Measurements from ENCODE around the gene FARSB.

FARSB gene

DNA sequence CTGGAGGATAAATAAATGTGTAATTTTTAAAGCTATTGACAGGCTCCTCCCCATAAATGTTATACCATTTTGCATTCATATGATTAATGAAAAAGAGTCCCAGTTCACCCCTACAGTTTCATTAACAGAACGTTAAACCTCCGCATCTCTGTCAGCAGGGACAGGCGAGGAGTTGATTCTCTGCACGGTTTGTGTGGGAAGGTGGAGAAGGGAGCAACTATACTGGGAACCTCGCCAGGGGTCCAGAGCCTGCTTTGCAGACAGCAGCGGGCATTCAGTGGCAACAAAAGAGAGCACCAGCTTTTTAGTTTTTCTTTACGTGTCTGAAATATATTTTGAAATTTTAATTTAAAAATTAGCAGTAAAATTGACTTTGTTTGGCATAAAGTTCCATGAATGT lies 101.4 kb downstream of the FARSB start:
- Histone ChIP-seq H3K18ac (ENCODE audit: low read depth in 1 of 2, low read length in 2 of 2) (no peak overlapping the region), H3K27me3 (ENCODE audit: control insufficient read depth in 1 of 2, insufficient read depth in 1 of 2, low read length in 2 of 2) (peaks cover 14 to 23% of the 10 kb centered on the region in 2 experiments), H3K9ac (ENCODE audit: low read length) (no peak overlapping the region), H3K36me3 (ENCODE audit: control insufficient read depth in 1 of 2, insufficient read depth in 2 of 2, low read depth in 1 of 2, low read length in 2 of 2) (no peaks in the 10 kb centered on the region), H3K79me1 (replicated peaks; ENCODE audit: low read length, poor library complexity, severe bottlenecking) (no peaks in the 10 kb centered on the region), H2BK120ac (ENCODE audit: low read depth, low read length) (no peak overlapping the region), H3K4ac (ENCODE audit: low read depth in 1 of 2, low read length in 2 of 2) (no peak overlapping the region), H3K14ac (ENCODE audit: low read length in 2 of 2) (no peak overlapping the region), H2BK5ac (ENCODE audit: low read depth, low read length, poor library complexity, severe bottlenecking) (no peak overlapping the region), H2AFZ (ENCODE audit: low read depth, low read length) (no peak overlapping the region), H4K91ac (ENCODE audit: low read length) (no peak overlapping the region), H3K4me3 (ENCODE audit: insufficient read depth in 1 of 2, low read depth in 1 of 2, low read length in 2 of 2) (no peak overlapping the region), H3K23ac (ENCODE audit: low read length in 2 of 2) (no peak overlapping the region), H3K4me1 (ENCODE audit: control insufficient read depth, insufficient read depth, low read depth, low read length) (no peaks in the 10 kb centered on the region), H2BK15ac (ENCODE audit: low read depth, poor library complexity, severe bottlenecking) (no peak overlapping the region), H4K8ac (ENCODE audit: low read length) (no peak overlapping the region), H2BK12ac (ENCODE audit: low read length in 2 of 2) (no peak overlapping the region), H3K9me3 (ENCODE audit: control insufficient read depth, low read length) (no peaks in the 10 kb centered on the region), H3K27ac (ENCODE audit: low read length, poor library complexity, severe bottlenecking) (no peak overlapping the region), H3K4me2 (ENCODE audit: low read length, poor library complexity, severe bottlenecking) (no peak overlapping the region), H2AK5ac (ENCODE audit: low read length, severe bottlenecking) (no peak overlapping the region)
- WGBS, result 80% methylated on average over 5 of the region's 7 CpGs
- DNase-seq, result no peak

DNA sequence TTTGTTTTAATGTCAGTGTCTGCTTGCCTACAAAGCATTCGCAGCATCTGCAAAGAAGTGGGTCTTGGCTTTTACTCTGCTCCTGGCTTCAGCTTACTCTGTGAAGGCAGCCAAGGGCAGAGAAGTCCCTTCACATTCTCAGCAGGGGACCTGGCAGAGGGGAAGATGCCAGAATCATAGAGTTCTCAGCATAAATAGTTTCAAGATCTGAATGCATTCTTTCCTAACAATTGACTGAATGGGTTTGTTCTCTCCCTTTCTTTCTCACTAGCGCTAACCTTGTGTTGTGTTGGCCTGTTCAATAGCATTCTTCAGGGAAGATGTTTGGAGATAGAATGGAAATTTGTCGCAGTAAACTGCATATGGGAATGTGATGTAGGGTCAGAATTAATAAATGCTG lies 106.9 kb downstream of the FARSB start:
- no peak overlapping the region for H4K91ac ChIP-seq (ENCODE audit: low read length)
- H3K23ac ChIP-seq (ENCODE audit: low read length in 2 of 2), result no peak overlapping the region
- H3K27ac ChIP-seq (ENCODE audit: low read length, poor library complexity, severe bottlenecking), result no peak overlapping the region
- no peaks in the 10 kb centered on the region for H3K4me1 ChIP-seq (ENCODE audit: control insufficient read depth, insufficient read depth, low read depth, low read length)
- no peaks in the 10 kb centered on the region for H3K9me3 ChIP-seq (ENCODE audit: control insufficient read depth, low read length)
- H2BK5ac ChIP-seq (ENCODE audit: low read depth, low read length, poor library complexity, severe bottlenecking), result no peak overlapping the region
- H2AK5ac ChIP-seq (ENCODE audit: low read length, severe bottlenecking), result no peak overlapping the region
- peaks cover 12 to 17% of the 10 kb centered on the region in 2 experiments for H3K27me3 ChIP-seq (ENCODE audit: control insufficient read depth in 1 of 2, insufficient read depth in 1 of 2, low read length in 2 of 2)
- DNase-seq, result no peak
- no peaks in the 10 kb centered on the region for H3K79me1 ChIP-seq (replicated peaks; ENCODE audit: low read length, poor library complexity, severe bottlenecking)
- H3K4ac ChIP-seq (ENCODE audit: low read depth in 1 of 2, low read length in 2 of 2), result no peak overlapping the region
- peak overlapping the region in 1 of 2 experiments; percentile 43 for H3K18ac ChIP-seq (ENCODE audit: low read depth in 1 of 2, low read length in 2 of 2)
- H3K9ac ChIP-seq (ENCODE audit: low read length), result no peak overlapping the region
- H2BK120ac ChIP-seq (ENCODE audit: low read depth, low read length), result no peak overlapping the region
- H3K14ac ChIP-seq (ENCODE audit: low read length in 2 of 2), result no peak overlapping the region
- no peak overlapping the region for H3K4me2 ChIP-seq (ENCODE audit: low read length, poor library complexity, severe bottlenecking)
- H4K8ac ChIP-seq (ENCODE audit: low read length), result no peak overlapping the region
- no peaks in the 10 kb centered on the region for H3K36me3 ChIP-seq (ENCODE audit: control insufficient read depth in 1 of 2, insufficient read depth in 2 of 2, low read depth in 1 of 2, low read length in 2 of 2)
- no peak overlapping the region for H2BK15ac ChIP-seq (ENCODE audit: low read depth, poor library complexity, severe bottlenecking)
- H2AFZ ChIP-seq (ENCODE audit: low read depth, low read length), result no peak overlapping the region
- H2BK12ac ChIP-seq (ENCODE audit: low read length in 2 of 2), result no peak overlapping the region
- no peak overlapping the region for H3K4me3 ChIP-seq (ENCODE audit: insufficient read depth in 1 of 2, low read depth in 1 of 2, low read length in 2 of 2)
- 58% methylated on average over 3 of the region's 3 CpGs for WGBS

DNA sequence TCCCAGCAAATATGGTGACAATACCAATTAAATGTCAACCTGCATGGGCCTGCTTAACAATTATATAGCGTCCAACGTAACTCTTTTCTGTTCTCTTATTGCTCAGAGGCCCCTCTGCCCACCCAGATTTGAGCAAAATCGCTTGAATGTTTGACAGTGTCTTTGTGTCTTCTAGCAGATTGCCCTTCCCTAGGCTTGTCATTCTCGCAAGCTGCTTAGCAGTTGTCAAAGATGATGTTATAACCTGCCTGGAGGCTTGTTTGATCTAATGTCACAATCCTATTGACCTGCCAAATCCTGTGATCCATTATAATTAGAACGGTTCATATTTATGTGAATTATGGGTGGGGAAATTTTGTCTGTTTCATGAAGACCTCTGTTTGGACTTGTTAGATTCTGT lies 108.8 kb downstream of the FARSB start:
- Histone ChIP-seq H3K9ac (ENCODE audit: low read length) (no peak overlapping the region), H3K9me3 (ENCODE audit: control insufficient read depth, low read length) (no peaks in the 10 kb centered on the region), H2BK12ac (ENCODE audit: low read length in 2 of 2) (no peak overlapping the region), H3K4me1 (ENCODE audit: control insufficient read depth, insufficient read depth, low read depth, low read length) (no peaks in the 10 kb centered on the region), H3K36me3 (ENCODE audit: control insufficient read depth in 1 of 2, insufficient read depth in 2 of 2, low read depth in 1 of 2, low read length in 2 of 2) (no peaks in the 10 kb centered on the region), H3K14ac (ENCODE audit: low read length in 2 of 2) (no peak overlapping the region), H3K4ac (ENCODE audit: low read depth in 1 of 2, low read length in 2 of 2) (peak overlapping the region in 1 of 2 experiments; percentile 50), H4K91ac (ENCODE audit: low read length) (no peak overlapping the region), H3K23ac (ENCODE audit: low read length in 2 of 2) (no peak overlapping the region), H2BK5ac (ENCODE audit: low read depth, low read length, poor library complexity, severe bottlenecking) (no peak overlapping the region), H2AK5ac (ENCODE audit: low read length, severe bottlenecking) (no peak overlapping the region), H2BK120ac (ENCODE audit: low read depth, low read length) (no peak overlapping the region), H3K18ac (ENCODE audit: low read depth in 1 of 2, low read length in 2 of 2) (peak overlapping the region in 1 of 2 experiments; percentile 19), H3K27me3 (ENCODE audit: control insufficient read depth in 1 of 2, insufficient read depth in 1 of 2, low read length in 2 of 2) (peaks cover 8 to 10% of the 10 kb centered on the region in 2 experiments), H3K4me2 (ENCODE audit: low read length, poor library complexity, severe bottlenecking) (no peak overlapping the region), H3K27ac (ENCODE audit: low read length, poor library complexity, severe bottlenecking) (no peak overlapping the region), H2AFZ (ENCODE audit: low read depth, low read length) (no peak overlapping the region), H3K79me1 (replicated peaks; ENCODE audit: low read length, poor library complexity, severe bottlenecking) (no peaks in the 10 kb centered on the region), H4K8ac (ENCODE audit: low read length) (no peak overlapping the region), H2BK15ac (ENCODE audit: low read depth, poor library complexity, severe bottlenecking) (no peak overlapping the region), H3K4me3 (ENCODE audit: insufficient read depth in 1 of 2, low read depth in 1 of 2, low read length in 2 of 2) (no peak overlapping the region)
- WGBS, result 94% methylated on average over 4 of the region's 5 CpGs
- no peak for DNase-seq

DNA sequence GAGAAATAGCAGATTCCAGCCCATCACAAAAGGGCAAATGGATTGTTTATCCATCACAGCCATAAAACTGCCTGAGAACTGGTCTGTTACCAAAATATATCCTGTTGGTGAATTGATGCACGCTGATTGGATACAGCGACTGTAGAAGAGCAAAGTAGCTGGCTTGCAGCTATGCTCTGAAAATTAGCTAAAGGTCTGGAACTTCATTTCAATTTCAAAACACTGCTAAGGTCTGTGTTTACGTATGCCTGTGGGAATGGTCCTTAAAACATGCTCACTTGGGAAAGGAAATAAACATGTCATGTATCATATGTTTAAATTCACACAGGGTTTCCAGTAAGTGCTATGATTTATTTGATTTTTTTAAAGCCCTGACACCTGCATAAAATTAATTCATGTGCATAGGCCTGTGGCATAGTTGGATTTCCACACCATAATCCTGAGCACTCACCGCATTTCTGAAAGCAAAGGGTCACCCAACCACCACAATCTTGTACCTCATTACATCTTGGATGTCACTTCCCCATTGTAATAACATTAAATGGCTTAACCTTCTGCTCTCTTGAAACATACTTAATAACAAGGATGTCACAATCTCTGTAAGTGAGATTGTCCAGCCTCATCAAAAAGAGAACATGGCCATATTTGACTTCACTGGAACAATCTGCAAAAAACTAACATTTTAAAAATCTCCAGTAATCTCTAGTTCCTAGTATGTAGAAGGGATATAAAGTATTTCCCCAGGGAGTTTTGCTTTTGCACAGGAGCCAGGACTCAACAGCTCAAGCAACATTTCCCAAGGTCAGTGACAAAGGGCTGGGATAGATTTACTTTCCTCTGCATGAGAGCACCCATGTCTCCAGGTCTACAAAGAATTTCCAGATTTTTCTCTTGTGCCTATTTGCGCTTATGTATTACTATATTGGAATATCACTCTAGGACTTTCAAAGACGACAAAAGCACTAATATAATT lies 109.8 kb downstream of the FARSB start:
- Histone ChIP-seq H3K23ac (ENCODE audit: low read length in 2 of 2) (no peak overlapping the region), H3K4ac (ENCODE audit: low read depth in 1 of 2, low read length in 2 of 2) (no peak overlapping the region), H4K91ac (ENCODE audit: low read length) (no peak overlapping the region), H3K9ac (ENCODE audit: low read length) (no peak overlapping the region), H3K4me2 (ENCODE audit: low read length, poor library complexity, severe bottlenecking) (no peak overlapping the region), H3K9me3 (ENCODE audit: control insufficient read depth, low read length) (no peaks in the 10 kb centered on the region), H3K18ac (ENCODE audit: low read depth in 1 of 2, low read length in 2 of 2) (no peak overlapping the region), H3K79me1 (replicated peaks; ENCODE audit: low read length, poor library complexity, severe bottlenecking) (no peaks in the 10 kb centered on the region), H3K27me3 (ENCODE audit: control insufficient read depth in 1 of 2, insufficient read depth in 1 of 2, low read length in 2 of 2) (peaks cover 8 to 9% of the 10 kb centered on the region in 2 experiments), H2BK120ac (ENCODE audit: low read depth, low read length) (no peak overlapping the region), H3K4me3 (ENCODE audit: insufficient read depth in 1 of 2, low read depth in 1 of 2, low read length in 2 of 2) (no peak overlapping the region), H2BK15ac (ENCODE audit: low read depth, poor library complexity, severe bottlenecking) (no peak overlapping the region), H3K27ac (ENCODE audit: low read length, poor library complexity, severe bottlenecking) (no peak overlapping the region), H3K4me1 (ENCODE audit: control insufficient read depth, insufficient read depth, low read depth, low read length) (no peaks in the 10 kb centered on the region), H2AK5ac (ENCODE audit: low read length, severe bottlenecking) (no peak overlapping the region), H4K8ac (ENCODE audit: low read length) (no peak overlapping the region), H2AFZ (ENCODE audit: low read depth, low read length) (no peak overlapping the region), H2BK5ac (ENCODE audit: low read depth, low read length, poor library complexity, severe bottlenecking) (no peak overlapping the region), H3K36me3 (ENCODE audit: control insufficient read depth in 1 of 2, insufficient read depth in 2 of 2, low read depth in 1 of 2, low read length in 2 of 2) (no peaks in the 10 kb centered on the region), H3K14ac (ENCODE audit: low read length in 2 of 2) (no peak overlapping the region), H2BK12ac (ENCODE audit: low read length in 2 of 2) (no peak overlapping the region)
- peak; percentile 82 for DNase-seq
- WGBS, result 0% methylated on average over 3 of the region's 6 CpGs
